GM08714 (cell line): Measurements from ENCODE around the gene MAPK11.

Source experiments
- H3K4me3 ChIP-seq: fragments of 200-500 bp; sonication (Bioruptor generic); 2 replicates; pipeline ENCODE4 v1.5.1; 2014; ENCODE audit warnings: mild to moderate bottlenecking, low read length, inconsistent platforms
- ZNF274 ChIP-seq: IDR thresholded peaks from 2 replicates; pipeline ENCODE4 v1.6.1; 2012; ENCODE audit warnings: mild to moderate bottlenecking, low read depth, low read length

Gene MAPK11

DNA sequence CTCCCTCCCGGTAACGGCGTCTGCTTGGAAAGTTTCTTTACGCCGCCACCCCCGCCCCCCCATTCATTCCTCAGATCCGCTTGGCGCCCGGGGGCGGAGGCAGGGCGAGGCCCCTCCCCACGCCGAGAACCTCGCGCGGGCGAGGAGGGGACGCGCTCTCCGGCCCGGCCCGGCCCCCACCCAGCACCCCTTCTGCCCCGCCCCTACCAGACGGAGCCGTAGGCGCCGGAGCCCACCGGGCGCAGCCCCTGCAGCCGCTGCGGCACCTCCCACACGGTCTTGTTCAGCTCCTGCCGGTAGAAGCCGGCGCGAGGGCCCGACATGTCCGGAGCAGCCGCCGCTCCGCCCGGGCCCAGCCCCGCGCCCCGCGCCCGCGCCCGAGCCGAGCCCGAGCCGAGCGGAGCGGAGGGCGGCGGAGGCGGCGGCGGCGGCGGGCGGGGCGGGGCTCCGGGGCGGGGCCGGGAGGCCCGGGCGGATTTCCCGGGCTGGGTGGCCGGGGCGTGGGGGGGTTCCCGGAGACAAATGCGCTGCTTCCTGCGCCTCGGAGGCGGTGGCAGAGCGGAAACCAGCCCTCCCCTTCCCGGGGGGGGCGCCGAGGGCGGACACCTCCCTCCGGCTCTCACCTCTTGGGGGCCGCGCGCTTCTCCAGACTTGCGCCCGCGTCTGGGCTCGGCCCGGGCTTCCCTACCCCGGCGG, at the start of gene MAPK11:
MAPK11 (minus strand) TSS at position 411 of the 696 bp plus-strand sequence; CDS start at position 323, 88 bp downstream.
- peak within 1 kb of the TSS; percentile 68 for H3K4me3 ChIP-seq
- TF ChIP-seq ZNF274: no peak

- H3K4me3 ChIP-seq: no peak overlapping the region
- no peak for TF ChIP-seq ZNF274
These were observed 49.3 kb upstream of the MAPK11 start for GRCh38 chr22:50319503-50319951.

- no peak overlapping the region for H3K4me3 ChIP-seq
- TF ChIP-seq ZNF274: no peak
These were observed 48.7 kb upstream of the MAPK11 start for GRCh38 chr22:50318698-50319411.

GRCh38 chr22:50318356-50318697, 48.1 kb upstream of the MAPK11 start:
- H3K4me3 ChIP-seq: no peak overlapping the region
- TF ChIP-seq ZNF274: no peak

- H3K4me3 ChIP-seq: no peak overlapping the region
- no peak for TF ChIP-seq ZNF274
These were observed 47.5 kb upstream of the MAPK11 start for GRCh38 chr22:50317674-50318073.

DNA sequence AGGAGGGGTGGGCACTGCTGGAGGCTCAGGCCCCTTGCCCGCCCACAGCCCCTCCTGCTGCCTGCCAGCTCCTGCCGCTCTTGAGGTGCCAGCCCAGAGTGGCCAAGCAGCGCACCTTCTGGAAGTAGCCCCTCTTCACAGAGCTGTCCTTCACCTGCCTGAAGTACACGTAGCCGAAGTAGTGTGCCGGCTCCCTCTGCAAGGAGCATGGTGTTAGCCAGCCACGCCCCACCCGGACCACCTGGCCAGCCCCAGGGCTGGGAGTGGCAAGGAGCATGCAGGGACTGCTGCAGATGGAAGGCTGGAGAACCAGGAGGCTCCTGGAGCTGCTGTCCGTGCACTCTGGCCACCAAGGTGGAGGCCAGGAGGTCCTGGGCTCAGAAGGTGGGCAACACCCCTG, 47.0 kb upstream of the MAPK11 start:
- H3K4me3 ChIP-seq: no peak overlapping the region
- TF ChIP-seq ZNF274: no peak

DNA sequence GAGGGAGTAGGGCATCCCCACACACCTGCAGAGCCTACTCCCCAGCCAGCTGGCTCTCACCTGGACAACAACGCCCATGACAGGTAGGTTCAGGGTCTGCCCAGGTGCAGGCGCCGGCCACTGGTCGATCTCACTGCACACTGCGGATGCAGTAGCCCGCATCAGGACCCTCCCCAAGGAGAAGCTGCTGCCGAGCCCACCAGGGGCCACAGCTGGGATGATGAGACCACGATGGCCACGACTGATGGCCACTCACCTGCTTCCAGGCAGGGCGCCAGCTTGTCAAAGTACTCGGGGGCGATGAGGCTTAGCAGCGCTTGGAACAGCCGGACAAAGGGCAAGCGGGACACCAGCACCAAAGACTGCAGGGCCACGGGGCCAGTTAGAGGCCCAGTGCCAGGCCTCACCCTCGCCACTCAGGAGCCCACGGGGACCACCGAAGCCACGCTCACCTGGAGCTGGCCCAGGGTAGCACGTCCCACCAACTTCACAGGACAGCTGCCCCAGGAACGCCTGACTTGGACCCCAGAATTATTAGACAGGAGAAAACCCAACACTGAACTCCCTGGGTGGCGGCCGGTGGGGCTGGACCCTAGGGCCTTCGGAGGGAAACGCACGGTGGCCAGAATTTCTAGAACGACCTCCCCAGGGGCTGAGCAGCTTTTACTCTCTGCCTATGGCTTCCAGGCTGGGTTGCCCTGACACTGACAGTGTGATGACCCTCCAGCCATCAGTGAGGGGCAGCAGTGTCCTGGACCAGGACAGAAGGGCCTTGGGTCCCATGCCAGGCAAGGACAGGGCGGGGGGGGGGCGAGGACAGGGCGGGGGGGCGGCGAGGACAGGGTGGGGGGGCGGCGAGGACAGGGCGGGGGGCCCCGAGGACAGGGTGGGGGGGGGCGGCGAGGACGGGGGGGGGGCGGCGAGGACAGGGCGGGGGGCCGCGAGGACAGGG, 46.2 kb upstream of the MAPK11 start:
- no peak overlapping the region for H3K4me3 ChIP-seq
- no peak for TF ChIP-seq ZNF274

DNA sequence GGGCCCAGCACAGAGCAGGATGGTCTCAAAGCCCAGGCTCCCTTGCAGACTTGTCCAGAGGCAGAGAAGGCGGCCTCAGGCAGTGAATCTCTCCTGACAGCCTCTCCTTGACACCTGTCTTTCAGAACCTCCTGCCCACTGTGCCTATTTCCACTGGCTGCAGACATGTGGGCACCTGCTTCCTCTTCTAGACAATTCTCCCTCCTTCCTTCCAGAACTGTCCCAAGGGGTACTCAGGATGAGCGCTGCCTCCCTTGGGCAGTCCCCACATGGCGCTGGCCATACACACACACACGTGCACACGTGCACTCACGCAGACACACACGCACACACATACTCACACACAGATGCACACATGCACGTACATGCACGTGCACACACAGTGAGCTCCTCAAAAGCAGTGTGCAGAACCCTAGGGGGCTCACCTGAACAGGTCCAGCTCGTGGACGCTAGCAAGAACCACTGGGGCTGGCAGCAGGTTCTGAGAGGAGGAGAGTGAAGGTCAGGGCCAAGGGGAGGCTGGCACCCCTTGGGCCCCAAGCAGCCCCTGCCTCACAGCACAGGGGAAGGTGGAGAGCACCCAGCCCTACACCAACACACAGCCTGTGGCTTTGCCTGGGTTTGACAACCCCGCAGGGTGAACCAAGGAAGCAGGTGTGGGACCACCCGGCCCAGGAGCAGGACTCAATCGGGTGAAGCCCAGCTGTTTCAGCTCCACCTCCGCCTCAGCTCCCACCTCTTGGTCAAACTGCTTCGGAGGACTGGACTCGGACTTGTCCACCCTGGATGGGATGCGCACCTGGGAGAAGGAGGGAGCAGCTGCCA, 45.3 kb upstream of the MAPK11 start:
- no peak for TF ChIP-seq ZNF274
- peak overlapping the region; percentile 30; the same call in 1 of the 2 replicates for H3K4me3 ChIP-seq

DNA sequence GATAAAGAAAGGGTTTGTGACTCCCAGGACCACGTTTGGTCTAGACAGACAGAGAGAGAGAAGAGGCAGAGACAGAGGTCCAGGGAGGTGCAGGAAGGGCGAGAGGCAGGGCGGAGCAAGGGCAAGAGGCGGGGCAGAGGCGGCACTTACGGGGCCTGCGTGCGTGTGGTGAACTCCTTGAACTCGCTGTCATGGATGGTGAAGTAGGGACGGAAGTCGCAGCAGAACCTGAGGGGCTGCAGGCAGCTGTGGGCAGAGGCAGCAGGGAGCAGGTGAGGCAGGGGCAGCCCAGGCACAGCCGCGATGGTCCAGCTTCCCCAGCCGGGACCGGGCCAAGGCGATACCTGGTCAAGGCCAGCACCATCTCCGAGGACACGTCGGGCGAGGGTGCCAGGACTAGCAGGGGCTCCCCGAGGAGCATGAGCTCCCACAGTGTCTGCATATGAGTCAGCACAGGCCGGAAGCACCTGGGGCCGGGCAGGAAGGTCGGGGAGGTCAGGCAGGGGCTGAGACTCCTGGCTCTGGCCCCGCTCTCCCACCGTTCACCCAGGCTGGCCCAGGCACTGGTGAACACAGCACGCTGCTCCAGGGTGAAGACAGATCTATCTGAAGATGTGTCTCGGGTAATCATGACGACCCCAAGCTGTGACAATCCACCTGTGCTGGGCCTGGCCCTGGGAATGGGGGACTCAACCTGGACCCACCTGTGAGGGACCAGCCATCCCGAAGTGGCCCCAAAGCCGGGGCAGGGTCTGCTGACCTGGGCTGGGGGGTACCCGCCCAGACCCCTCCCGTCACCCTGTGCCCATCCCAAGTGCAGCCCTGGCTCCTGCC, 44.5 kb upstream of the MAPK11 start:
- TF ChIP-seq ZNF274: no peak
- peak overlapping the region; percentile 59; the same call in 1 of the 2 replicates for H3K4me3 ChIP-seq

- TF ChIP-seq ZNF274: no peak
- peak overlapping the region; percentile 59; the same call in 1 of the 2 replicates for H3K4me3 ChIP-seq
These were observed 43.9 kb upstream of the MAPK11 start for GRCh38 chr22:50314081-50314454.

DNA sequence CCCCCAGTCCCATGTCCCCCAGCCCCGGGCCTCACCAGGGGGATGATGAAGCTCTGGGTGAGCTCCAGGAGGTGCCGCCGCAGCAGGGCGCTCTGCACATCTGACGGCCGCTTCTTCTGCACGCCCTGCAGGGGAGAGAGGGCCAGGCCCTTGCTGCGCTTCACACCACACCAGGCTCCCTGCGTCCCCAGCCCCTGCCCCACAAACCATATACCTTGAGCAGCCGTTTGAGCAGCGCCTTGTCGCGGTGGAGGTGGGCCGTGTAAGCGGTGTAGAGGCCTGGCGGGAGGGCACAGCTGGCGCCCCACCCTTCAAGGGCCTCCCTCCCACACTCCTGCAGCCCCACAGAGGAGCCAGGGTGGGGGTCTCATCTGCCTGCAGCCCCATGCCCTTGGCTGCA, 43.4 kb upstream of the MAPK11 start:
- H3K4me3 ChIP-seq: peak overlapping the region; percentile 59; the same call in 1 of the 2 replicates
- TF ChIP-seq ZNF274: no peak

DNA sequence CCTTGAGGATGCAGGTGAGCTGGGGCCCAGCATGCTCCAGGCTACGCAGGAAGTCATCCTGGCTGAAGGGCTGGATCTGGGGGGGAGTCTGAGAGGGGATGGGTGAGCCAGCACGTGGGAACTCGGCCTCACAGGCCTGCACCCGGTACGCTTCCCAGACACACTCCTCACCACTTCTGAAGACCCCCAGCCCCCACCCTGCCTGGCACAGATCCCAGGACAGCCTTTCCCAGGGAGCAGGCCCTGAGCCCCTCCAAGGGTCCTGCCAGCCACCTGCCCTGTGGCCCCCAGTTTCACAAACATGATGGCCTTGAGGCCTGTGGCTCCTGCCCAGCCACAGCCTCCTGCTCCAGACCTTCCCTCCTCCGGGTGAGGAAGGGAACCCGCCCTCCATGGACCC, 42.8 kb upstream of the MAPK11 start:
- H3K4me3 ChIP-seq: no peak overlapping the region; the same call in 1 of the 2 replicates
- no peak for TF ChIP-seq ZNF274

DNA sequence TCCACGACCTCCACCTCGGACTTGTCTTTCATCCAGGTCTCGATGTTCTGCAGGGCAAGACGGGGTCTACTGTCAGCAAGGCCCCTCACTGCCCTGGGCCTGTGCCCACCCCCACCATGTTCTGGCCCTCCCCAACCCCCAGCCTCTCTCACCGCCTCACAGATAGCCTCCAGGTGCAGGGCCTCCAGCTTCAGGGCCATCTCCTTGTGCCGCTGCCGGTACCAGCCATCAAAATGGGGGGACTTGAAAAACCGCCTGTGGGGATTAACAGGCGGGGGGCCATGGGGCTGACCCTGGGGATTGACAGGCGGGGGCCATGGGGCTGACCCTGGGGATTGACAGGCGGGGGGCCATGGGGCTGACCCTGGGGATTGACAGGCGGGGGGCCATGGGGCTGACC, 42.2 kb upstream of the MAPK11 start:
- no peak for TF ChIP-seq ZNF274
- H3K4me3 ChIP-seq: no peak overlapping the region
